K562 (cell line): ENCODE results near the gene ACTR3C. TPM values are rescaled to one million over a fixed set of nuclear protein-coding genes. Genes with fewer than 3 reads are reported as not detected.

Source experiments
- BACH1 ChIP-seq: fragments of 200-800 bp; sonication (Bioruptor generic); IDR thresholded peaks from 2 replicates; pipeline ENCODE4 v1.6.1; 2016; ENCODE audit warnings: missing genetic modification characterization, missing compliant biosample characterization
- BRD4 ChIP-seq: fragments of 200-600 bp; sonication (generic); IDR thresholded peaks from 2 replicates; pipeline ENCODE4 v1.6.1; 2017; ENCODE audit warnings: inconsistent platforms
- CUX1 ChIP-seq: fragments of 200-800 bp; sonication (Bioruptor generic); IDR thresholded peaks from 2 replicates; pipeline ENCODE4 v1.6.1; 2016; ENCODE audit warnings: missing genetic modification characterization, missing compliant biosample characterization
- DIDO1 ChIP-seq: fragments of 450-650 bp; IDR thresholded peaks from 2 replicates; pipeline ENCODE4 v1.6.1; 2016; ENCODE audit warnings: low read depth, missing biosample characterization, missing genetic modification characterization
- HMG20B ChIP-seq: fragments of 250-450 bp; sonication (Bioruptor Pico); IDR thresholded peaks from 2 replicates; pipeline ENCODE4 v1.5.0; 2021; ENCODE audit warnings: mild to moderate bottlenecking
- IRF2 ChIP-seq: sonication (generic); formaldehyde crosslinking; IDR thresholded peaks from 2 replicates; pipeline ENCODE4 v1.8.1; 2022; ENCODE audit warnings: mild to moderate bottlenecking, missing genetic modification reagents
- JUNB ChIP-seq: fragments of 450-650 bp; formaldehyde crosslinking; conservative IDR thresholded peaks from 2 replicates; pipeline ENCODE4 v1.4.0; 2020; ENCODE audit warnings: mild to moderate bottlenecking
- KLF10 ChIP-seq: fragments of 250-450 bp; sonication (Bioruptor Pico); IDR thresholded peaks from 2 replicates; pipeline ENCODE4 v1.6.1; 2021; ENCODE audit warnings: matching md5 sums
- MTA1 ChIP-seq: fragments of 450-650 bp; IDR thresholded peaks from 2 replicates; pipeline ENCODE4 v1.6.1; 2017; ENCODE audit warnings: borderline replicate concordance
- NBN ChIP-seq: fragments of 450-650 bp; IDR thresholded peaks from 2 replicates; pipeline ENCODE4 v1.6.1; 2016; ENCODE audit warnings: low read depth, mild to moderate bottlenecking
- POLR3G ChIP-seq: IDR thresholded peaks from 2 replicates; pipeline ENCODE4 v1.6.1; 2011; ENCODE audit not compliant: insufficient read length, insufficient replicate concordance; ENCODE audit errors: extremely low read depth
- POU5F1 ChIP-seq: fragments of 150-350 bp; IDR thresholded peaks from 2 replicates; pipeline ENCODE4 v1.6.1; 2014; ENCODE audit warnings: borderline replicate concordance, low read length, low read depth, mild to moderate bottlenecking; ENCODE audit not compliant: partially characterized antibody
- PPARD ChIP-seq: fragments of 250-450 bp; sonication (Bioruptor Pico); IDR thresholded peaks from 2 replicates; pipeline ENCODE4 v1.8.0; 2022; ENCODE audit warnings: inconsistent platforms, mild to moderate bottlenecking, moderate library complexity
- SIX5 ChIP-seq, 2 experiments: IDR thresholded peaks; 2 replicates each; pipeline ENCODE4 v1.6.1; 2011; ENCODE audit warnings: low read length in 2 of 2, borderline replicate concordance in 1 of 2, low read depth in 1 of 2, mild to moderate bottlenecking in 1 of 2, moderate library complexity in 1 of 2; ENCODE audit not compliant: insufficient read depth in 1 of 2
- SREBF2 ChIP-seq: sonication (generic); formaldehyde crosslinking; IDR thresholded peaks from 2 replicates; pipeline ENCODE4 v1.4.0; 2020; ENCODE audit warnings: mild to moderate bottlenecking, missing genetic modification reagents
- TFE3 ChIP-seq: fragments of 450-650 bp; formaldehyde crosslinking; IDR thresholded peaks from 2 replicates; pipeline ENCODE4 v1.4.0; 2020; ENCODE audit warnings: mild to moderate bottlenecking, mixed read lengths
- XRCC5 ChIP-seq: fragments of 200-400 bp; formaldehyde crosslinking; IDR thresholded peaks from 2 replicates; pipeline ENCODE4 v1.6.1; 2017; ENCODE audit warnings: low read depth, mild to moderate bottlenecking, low read length
- ZEB2 ChIP-seq: fragments of 450-650 bp; IDR thresholded peaks from 2 replicates; pipeline ENCODE4 v1.6.1; 2016
- ZNF224 ChIP-seq: sonication (generic); formaldehyde crosslinking; IDR thresholded peaks from 2 replicates; pipeline ENCODE4 v1.8.0; 2022; ENCODE audit warnings: mild to moderate bottlenecking, missing genetic modification reagents
- ZNF277 ChIP-seq: fragments of 250-450 bp; sonication (Bioruptor Pico); IDR thresholded peaks from 2 replicates; pipeline ENCODE4 v1.8.0; 2022; ENCODE audit warnings: inconsistent platforms, mild to moderate bottlenecking, moderate library complexity, borderline replicate concordance
- ZNF57 ChIP-seq: fragments of 450-650 bp; formaldehyde crosslinking; IDR thresholded peaks from 2 replicates; pipeline ENCODE4 v1.4.0; 2020; ENCODE audit warnings: mild to moderate bottlenecking, moderate library complexity
- ZNF589 ChIP-seq: fragments of 200-800 bp; sonication (Bioruptor generic); IDR thresholded peaks from 2 replicates; pipeline ENCODE4 v1.6.1; 2016; ENCODE audit warnings: low read depth, missing genetic modification characterization, missing compliant biosample characterization
- polyA plus RNA-seq, 8 experiments: library from polyadenylated mRNA; depleted of rRNA in 4 of 8; stranded (reverse) in 5 of 8; unstranded in 3 of 8; fragments of >200 nt; fragmentation: Nextera tagmentation in 2 of 8; fragmentation: Illumina TruSeq in 1 of 8; extraction: Ambion mirVana in 2 of 8; extraction: Trizol in 1 of 8; gene quantifications; 2 replicates each; pipeline versions ENCODE4 v1.2.1 to v1.2.3, GENCODE V29; 2011 to 2014; ENCODE audit warnings: inconsistent platforms in 1 of 8, missing spikeins in 1 of 8
- total RNA-seq, 7 experiments: library from RNA; depleted of rRNA in 6 of 7; stranded (reverse); fragments of >200 nt in 6 of 7; fragmentation: Illumina TruSeq in 2 of 7; extraction: Trizol in 2 of 7; gene quantifications; 2 replicates each; pipeline versions ENCODE4 v1.2.1 to v1.2.3, GENCODE V29; 2011 to 2021; ENCODE audit warnings: low replicate concordance in 1 of 7

The ACTR3C gene
- total and polyA plus RNA-seq, 9 of the 15 experiments (the other 6 are each of a cell fraction or from before 2014, with no cell fraction given) = 9.0 to 35.4 (median 13.3) TPM

- TF ChIP-seq POU5F1 = no peak
- TF ChIP-seq CUX1 = no peak
- TF ChIP-seq ZNF277 = no peak
- TF ChIP-seq KLF10 (CRISPR knock-in tag) = no peak
- TF ChIP-seq ZNF224 (CRISPR knock-in tag) = no peak
- no peak for TF ChIP-seq POLR3G
- peak; percentile 65; the same call in 1 of the 2 replicates for TF ChIP-seq ZNF589 (CRISPR knock-in tag)
- no peak for TF ChIP-seq IRF2
- TF ChIP-seq NBN = peak; percentile 85; the same call in 1 of the 2 replicates
- TF ChIP-seq DIDO1 = no peak
- TF ChIP-seq BACH1 (tag) = no peak; the same call in none of the 2 replicates
- TF ChIP-seq ZEB2 = peak; percentile 65
- TF ChIP-seq JUNB (CRISPR knock-in tag) = no peak
- peak; percentile 61; the same call in 1 of the 2 replicates for TF ChIP-seq MTA1
- TF ChIP-seq SREBF2 (CRISPR knock-in tag) = no peak
- no peak for TF ChIP-seq XRCC5
- TF ChIP-seq TFE3 (CRISPR knock-in tag) = no peak
- TF ChIP-seq HMG20B (CRISPR knock-in tag) = no peak
- peak; percentile 43; the same call in 1 of the 2 replicates for TF ChIP-seq BRD4
- no peak for TF ChIP-seq ZNF57 (CRISPR knock-in tag)
- TF ChIP-seq PPARD (CRISPR knock-in tag) = no peak
- TF ChIP-seq SIX5 (IDR thresholded peaks at IDR 0.05; ENCODE audit: borderline replicate concordance in 1 of 2, insufficient read depth in 1 of 2, low read depth in 1 of 2, low read length in 2 of 2) = no peak
Observed at GRCh38 chr7:150317748-150318444, 5.4 kb downstream of the ACTR3C start (continued).
